Gastroesophageal sphincter (tissue), 4 donors: ENCODE data around the gene JARID2. TPM values are rescaled to one million over a fixed set of nuclear protein-coding genes. Genes with fewer than 3 reads are reported as not detected.

Experiments used
- ATAC-seq: fragments of 150-250 bp; one replicate; pipeline ENCODE4 v1.9.1; 2016; ENCODE audit warnings: mild to moderate bottlenecking, moderate library complexity
- H3K27ac ChIP-seq, 4 donors: fragments of 200-600 bp; sonication (generic) in 3 of 4; 1 replicate in 3 of 4; 2 replicates in 1 of 4; pipeline ENCODE4 v1.5.1; 2016 to 2019
- H3K27me3 ChIP-seq: fragments of 200-600 bp; sonication (generic); one replicate; pipeline ENCODE4 v1.5.1; 2019
- H3K36me3 ChIP-seq, 2 donors: fragments of 200-600 bp; sonication (generic); one replicate each; pipeline ENCODE4 v1.5.1; 2019; ENCODE audit warnings: control low read depth in 1 of 2
- H3K4me1 ChIP-seq, 3 donors: fragments of 200-600 bp; sonication (generic); 1 replicate in 2 of 3; 2 replicates in 1 of 3; pipeline ENCODE4 v1.5.1; 2016 to 2019; ENCODE audit warnings: control low read depth in 2 of 3
- H3K4me3 ChIP-seq, 2 donors: fragments of 200-600 bp; sonication (generic); one replicate each; pipeline ENCODE4 v1.5.1; 2019; ENCODE audit warnings: mild to moderate bottlenecking in 1 of 2, moderate library complexity in 1 of 2
- H3K9me3 ChIP-seq, 3 donors: fragments of 200-600 bp; sonication (generic); one replicate each; pipeline ENCODE4 v1.5.1; 2017 to 2019; ENCODE audit warnings: control low read depth in 2 of 3
- EP300 ChIP-seq: sonication (generic); formaldehyde crosslinking; IDR thresholded peaks from one replicate; pipeline ENCODE4 v1.6.1; 2017; ENCODE audit warnings: antibody characterized with exemption, mild to moderate bottlenecking
- POLR2A ChIP-seq, 2 donors: fragments of 450-650 bp; IDR thresholded peaks; one replicate each; pipeline ENCODE4 v1.6.1; 2017; ENCODE audit warnings: antibody characterized with exemption in 2 of 2, mild to moderate bottlenecking in 2 of 2, moderate library complexity in 1 of 2
- POLR2AphosphoS5 ChIP-seq: sonication (generic); formaldehyde crosslinking; IDR thresholded peaks from one replicate; pipeline ENCODE4 v1.6.1; 2017; ENCODE audit warnings: antibody characterized with exemption
- WGBS, 2 donors: methylation state at CpG; one replicate each; pipeline ENCODE4 v1.1.5; 2018; ENCODE audit warnings: low coverage in 1 of 2; 5-methylcytosine and 5-hydroxymethylcytosine counted together
- total RNA-seq, 4 donors: library from RNA; depleted of rRNA; stranded (reverse); fragments of >200 nt; gene quantifications; one replicate each; pipeline ENCODE4 v1.1.0, GENCODE V29; 2016
- TF ChIP-seq, protein P1 (sequence below), 4 experiments: fragments of 200-600 bp in 2 of 4; fragments of 450-650 bp in 2 of 4; sonication (generic) in 1 of 4; IDR thresholded peaks; one replicate each; pipeline ENCODE4 v1.5.1; 2017 to 2019; ENCODE audit warnings: antibody characterized with exemption in 4 of 4, mild to moderate bottlenecking in 2 of 4, moderate library complexity in 2 of 4

The JARID2 gene
- total RNA-seq, 4 donors from 2014 or later = 6.8 to 12.3 (median 8.5) TPM

DNA sequence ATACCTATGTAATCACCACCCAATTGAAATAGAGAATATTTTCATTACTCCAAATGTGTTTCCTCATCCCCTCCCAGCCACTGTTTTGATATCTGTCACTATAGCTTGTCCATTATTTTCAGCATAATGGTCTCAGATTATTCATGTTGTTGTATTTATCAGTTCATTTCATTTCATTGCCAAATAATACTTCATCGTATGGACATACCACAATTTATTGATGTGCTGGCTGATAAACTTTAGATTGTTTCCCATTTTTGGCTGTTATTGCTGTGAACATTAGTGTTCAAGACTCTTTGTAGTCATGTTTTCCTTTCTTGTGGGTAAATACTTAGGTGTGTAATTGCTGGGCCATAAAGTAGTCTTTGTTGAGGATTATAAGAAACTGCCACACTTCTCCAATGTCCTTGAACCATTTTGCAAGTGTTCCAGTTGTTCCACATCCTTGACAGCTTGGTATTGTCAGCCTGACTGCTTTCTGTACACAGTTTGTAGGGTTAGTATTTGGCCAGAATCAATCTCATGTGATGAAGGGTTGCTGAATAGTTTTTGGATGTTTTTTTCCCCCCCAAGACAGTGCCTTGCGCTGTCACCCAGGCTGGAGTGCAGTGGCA is 44.3 kb downstream of the JARID2 start:
- peaks cover 0 to 57% (median 0%) of the 10 kb centered on the region in 3 donors for H3K4me1 ChIP-seq
- 75 to 100% methylated on average over 1 to 2 of the region's 2 CpGs for WGBS, 2 donors
- TF ChIP-seq EP300 (no peak), POLR2AphosphoS5 (no peak), POLR2A (IDR thresholded peaks at IDR 0.05) (no peak)
- TF ChIP-seq, protein P1, sequence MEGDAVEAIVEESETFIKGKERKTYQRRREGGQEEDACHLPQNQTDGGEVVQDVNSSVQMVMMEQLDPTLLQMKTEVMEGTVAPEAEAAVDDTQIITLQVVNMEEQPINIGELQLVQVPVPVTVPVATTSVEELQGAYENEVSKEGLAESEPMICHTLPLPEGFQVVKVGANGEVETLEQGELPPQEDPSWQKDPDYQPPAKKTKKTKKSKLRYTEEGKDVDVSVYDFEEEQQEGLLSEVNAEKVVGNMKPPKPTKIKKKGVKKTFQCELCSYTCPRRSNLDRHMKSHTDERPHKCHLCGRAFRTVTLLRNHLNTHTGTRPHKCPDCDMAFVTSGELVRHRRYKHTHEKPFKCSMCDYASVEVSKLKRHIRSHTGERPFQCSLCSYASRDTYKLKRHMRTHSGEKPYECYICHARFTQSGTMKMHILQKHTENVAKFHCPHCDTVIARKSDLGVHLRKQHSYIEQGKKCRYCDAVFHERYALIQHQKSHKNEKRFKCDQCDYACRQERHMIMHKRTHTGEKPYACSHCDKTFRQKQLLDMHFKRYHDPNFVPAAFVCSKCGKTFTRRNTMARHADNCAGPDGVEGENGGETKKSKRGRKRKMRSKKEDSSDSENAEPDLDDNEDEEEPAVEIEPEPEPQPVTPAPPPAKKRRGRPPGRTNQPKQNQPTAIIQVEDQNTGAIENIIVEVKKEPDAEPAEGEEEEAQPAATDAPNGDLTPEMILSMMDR (IDR thresholded peaks at IDR 0.05) = no peak
- H3K9me3 ChIP-seq = no peaks in the 10 kb centered on the region
- no peaks in the 10 kb centered on the region for H3K27me3 ChIP-seq
- H3K4me3 ChIP-seq = no peak overlapping the region
- H3K27ac ChIP-seq = no peak overlapping the region
- ATAC-seq = no peak
- H3K36me3 ChIP-seq = no peaks in the 10 kb centered on the region

DNA sequence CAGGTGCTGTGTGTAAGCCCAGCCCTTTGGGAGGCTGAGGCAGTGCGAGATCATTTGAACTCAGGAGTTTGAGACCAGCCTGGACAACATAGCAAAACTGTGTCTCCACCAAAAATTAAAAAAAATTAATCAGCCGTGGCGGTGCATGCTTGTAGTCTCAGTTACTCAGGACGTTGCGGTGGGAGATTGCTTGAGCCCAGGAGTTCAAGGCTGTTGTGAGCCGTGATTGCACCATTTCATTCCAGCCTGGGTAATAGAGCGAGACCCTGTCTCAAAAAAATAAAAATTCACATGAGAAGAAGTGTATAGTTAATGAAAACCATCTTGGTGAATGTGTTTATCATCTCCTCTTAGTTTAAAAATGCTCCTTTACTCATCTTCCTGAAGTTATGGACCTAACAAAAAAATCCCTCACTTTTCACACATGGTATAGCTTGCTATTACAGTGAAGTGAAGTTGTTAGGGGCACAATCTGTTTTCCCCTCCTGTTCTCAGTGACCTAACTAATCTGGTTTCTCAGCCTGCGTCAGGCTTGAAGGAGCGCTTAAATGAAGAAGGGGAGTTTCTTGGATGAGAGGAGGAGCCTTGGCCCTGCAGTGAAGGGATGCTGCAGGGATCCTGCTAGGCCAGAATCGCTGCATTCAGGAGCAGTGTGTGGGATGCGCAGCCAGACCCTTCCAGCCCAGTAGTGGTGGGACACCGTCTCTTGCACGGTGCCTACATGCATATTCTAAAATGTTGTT is 45.3 kb downstream of the JARID2 start:
- WGBS, 2 donors = 92 to 96% methylated on average over 3 to 11 of the region's 13 CpGs
- no peak overlapping the region for H3K27ac ChIP-seq
- no peaks in the 10 kb centered on the region for H3K36me3 ChIP-seq
- TF ChIP-seq POLR2A (IDR thresholded peaks at IDR 0.05) (no peak), EP300 (no peak), POLR2AphosphoS5 (no peak)
- TF ChIP-seq, protein P1 (IDR thresholded peaks at IDR 0.05) = no peak
- H3K27me3 ChIP-seq = no peaks in the 10 kb centered on the region
- H3K4me3 ChIP-seq = no peak overlapping the region
- H3K4me1 ChIP-seq = peaks cover 0 to 50% (median 0%) of the 10 kb centered on the region in 3 donors
- no peak for ATAC-seq
- no peaks in the 10 kb centered on the region for H3K9me3 ChIP-seq

DNA sequence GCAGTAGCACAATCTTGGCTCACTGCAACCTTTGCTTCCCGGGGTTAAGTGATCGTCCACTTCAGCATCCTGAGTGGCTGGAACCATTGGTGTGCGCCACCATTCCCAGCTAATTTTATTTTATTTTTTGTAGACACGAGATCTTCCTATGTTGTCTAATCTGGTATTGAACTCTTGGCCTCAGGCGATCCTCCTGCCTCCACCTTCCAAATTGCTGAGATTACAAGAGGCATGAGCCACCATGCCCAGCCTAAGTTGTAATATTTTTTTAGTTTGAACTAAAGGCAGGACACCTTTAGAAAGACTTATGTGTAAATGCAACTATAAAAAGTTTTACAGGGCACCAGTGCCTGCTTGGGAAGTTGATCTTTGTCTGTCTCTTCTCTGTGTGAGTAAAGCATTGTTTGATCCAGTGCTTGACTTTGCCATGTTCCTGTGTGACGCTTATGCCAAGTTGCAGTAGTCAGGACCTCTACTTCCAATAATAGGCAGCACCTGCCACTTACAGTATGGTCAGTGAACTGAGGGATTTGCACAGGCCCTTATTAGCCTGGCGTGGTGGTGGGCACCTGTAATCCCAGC is 46.9 kb downstream of the JARID2 start:
- Histone ChIP-seq H3K9me3 (no peaks in the 10 kb centered on the region), H3K36me3 (no peaks in the 10 kb centered on the region), H3K27ac (no peak overlapping the region), H3K27me3 (no peaks in the 10 kb centered on the region), H3K4me1 (peaks cover 0 to 55% (median 0%) of the 10 kb centered on the region in 3 donors), H3K4me3 (no peak overlapping the region)
- no peak for ATAC-seq
- WGBS, 2 donors = 95 to 97% methylated on average over 3 to 5 of the region's 7 CpGs
- TF ChIP-seq POLR2A (IDR thresholded peaks at IDR 0.05) (no peak), EP300 (no peak), POLR2AphosphoS5 (no peak)

DNA sequence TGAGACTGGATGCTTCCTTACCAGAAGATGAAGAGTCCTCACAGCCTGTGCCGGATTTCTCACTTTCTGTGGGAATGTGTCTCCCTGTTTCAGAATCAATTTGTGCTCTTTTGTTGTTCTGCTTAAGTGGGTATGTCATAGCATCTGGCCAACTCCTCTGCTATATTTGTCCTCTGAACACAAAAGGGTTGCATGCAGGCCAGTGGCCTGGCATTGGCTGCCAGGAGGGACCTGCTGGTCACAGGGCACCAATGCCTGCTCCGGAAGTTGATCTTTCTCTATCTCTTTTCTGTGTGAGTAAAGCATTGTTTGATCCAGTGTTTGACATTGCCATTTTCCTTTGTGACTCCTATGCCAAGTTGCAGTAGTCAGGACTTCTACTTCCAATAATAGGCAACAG is 47.8 kb downstream of the JARID2 start:
- Histone ChIP-seq H3K4me3 (no peak overlapping the region), H3K9me3 (no peaks in the 10 kb centered on the region), H3K27ac (no peak overlapping the region), H3K4me1 (peaks cover 0 to 63% (median 0%) of the 10 kb centered on the region in 3 donors), H3K27me3 (no peaks in the 10 kb centered on the region), H3K36me3 (no peaks in the 10 kb centered on the region)
- 82 to 94% methylated on average over 1 to 2 of the region's 2 CpGs for WGBS, 2 donors
- ATAC-seq = no peak
- TF ChIP-seq, protein P1 (IDR thresholded peaks at IDR 0.05) = no peak
- TF ChIP-seq POLR2A (IDR thresholded peaks at IDR 0.05) = no peak
- TF ChIP-seq EP300 = no peak
- no peak for TF ChIP-seq POLR2AphosphoS5

DNA sequence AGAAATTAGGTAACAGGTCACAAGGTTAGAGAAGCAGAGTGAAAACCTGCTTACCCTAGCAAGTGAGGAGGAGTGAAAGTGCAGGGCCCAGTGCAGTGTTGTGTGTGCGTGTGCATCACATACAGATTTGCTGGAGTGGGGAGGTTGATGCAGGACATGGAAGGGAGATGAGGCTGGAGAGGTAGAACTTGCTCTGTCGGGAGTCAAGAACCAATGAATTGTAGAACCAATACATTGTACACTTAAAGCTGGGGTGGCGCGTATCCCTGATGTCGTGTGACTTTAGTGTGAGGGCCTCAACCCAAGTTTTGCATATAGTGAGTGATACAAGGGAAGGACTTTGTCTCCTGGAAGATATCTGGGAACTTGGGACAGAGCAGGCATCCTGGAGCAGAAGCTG is 48.6 kb downstream of the JARID2 start:
- Histone ChIP-seq H3K27me3 (no peaks in the 10 kb centered on the region), H3K36me3 (no peaks in the 10 kb centered on the region), H3K4me1 (peaks cover 0 to 63% (median 0%) of the 10 kb centered on the region in 3 donors), H3K27ac (no peak overlapping the region), H3K9me3 (no peaks in the 10 kb centered on the region), H3K4me3 (no peak overlapping the region)
- TF ChIP-seq, protein P1 (IDR thresholded peaks at IDR 0.05) = no peak
- TF ChIP-seq POLR2A (IDR thresholded peaks at IDR 0.05) (no peak), EP300 (no peak), POLR2AphosphoS5 (no peak)
- no peak for ATAC-seq
- WGBS, 2 donors = 96% methylated on average over 4 to 5 of the region's 5 CpGs
